GM18507 (cell line): ENCODE results near the gene BMP2K.
A peak's percentile ranks its signal among the peaks of the same experiment; 100 is the strongest.

ENCODE experiments used
- DNase-seq: peaks from one replicate; pipeline ENCODE4 v3.0.0; 2011; ENCODE audit warnings: low read depth; ENCODE audit not compliant: insufficient read length; ENCODE audit errors: extremely low spot score
- FAIRE-seq: peaks from 2 replicates; lab custom pipeline; 2011; peaks lifted over from hg19 to GRCh38; lab: Jason Lieb, UNC

The BMP2K gene

DNA sequence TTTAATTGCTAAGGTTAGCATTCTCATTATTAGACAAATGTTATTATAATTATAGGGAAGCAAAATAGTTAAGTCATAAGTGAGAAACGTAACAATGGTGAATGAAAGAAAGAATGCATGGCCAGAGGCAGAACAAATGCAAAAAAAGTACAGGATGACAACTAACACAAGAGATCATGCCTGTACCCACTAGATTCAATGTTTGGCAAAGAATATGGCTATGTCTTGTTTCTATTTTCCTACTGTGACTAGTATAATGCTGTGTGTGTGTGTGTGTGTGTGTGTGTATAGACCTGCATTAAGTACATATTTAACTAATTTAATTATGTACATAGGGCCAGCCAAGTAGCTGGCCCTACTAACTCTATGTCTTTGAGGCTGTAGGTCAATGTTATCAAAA lies 12.9 kb upstream of the BMP2K start:
- DNase-seq (no peak), FAIRE-seq (no peak)

DNA sequence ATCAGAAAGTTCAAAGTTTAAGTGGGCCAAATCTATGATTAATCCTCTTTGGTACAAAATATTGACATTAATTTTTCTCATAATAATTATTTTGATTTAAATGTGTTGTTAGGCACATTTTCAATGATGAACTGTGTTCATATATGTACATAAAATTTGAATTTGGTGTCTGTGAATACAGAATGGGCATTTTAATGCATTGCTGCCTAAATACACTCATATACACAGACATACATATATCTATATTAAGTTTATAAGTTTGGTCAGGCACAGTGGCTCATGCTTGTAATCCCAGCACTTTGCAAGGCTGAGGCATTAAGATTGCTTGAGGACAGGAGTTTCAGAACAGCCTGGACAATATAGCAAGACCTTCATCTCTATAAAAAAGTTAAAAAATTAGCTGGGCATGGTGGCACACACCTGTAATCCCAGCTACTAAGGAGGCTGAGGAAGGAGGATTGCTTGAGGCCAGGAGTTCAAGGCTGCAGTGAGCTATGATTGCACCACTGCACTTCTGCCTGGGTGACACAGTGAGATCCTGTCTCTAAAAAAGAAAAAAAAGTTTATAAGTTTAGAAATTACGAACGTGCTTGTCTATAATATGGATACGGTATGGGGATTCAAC lies 12.3 kb upstream of the BMP2K start:
- FAIRE-seq, result no peak

DNA sequence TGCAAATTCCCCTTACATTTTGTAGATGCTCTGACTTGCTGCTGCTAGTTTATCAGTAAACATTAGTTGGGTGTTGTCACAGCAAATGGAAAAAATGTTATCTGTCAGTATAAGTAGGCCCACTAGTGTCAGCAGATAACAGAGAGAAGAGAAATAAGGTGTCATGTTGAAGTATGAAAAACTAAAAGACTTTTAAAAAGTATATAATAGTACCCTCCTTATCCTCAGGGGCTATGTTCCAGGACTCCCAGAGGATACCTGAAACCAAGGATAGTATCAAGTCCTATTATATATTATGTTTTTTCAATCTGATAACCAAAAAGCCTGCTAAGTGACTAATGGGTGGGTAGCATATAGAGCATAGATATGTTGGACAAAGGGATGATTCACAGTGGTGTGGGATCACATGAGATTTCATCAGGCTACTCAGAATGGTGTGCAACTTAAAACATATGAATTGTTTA lies 11.6 kb upstream of the BMP2K start:
- DNase-seq (no peak), FAIRE-seq (no peak)

More for the DNA sequence above, 12.3 kb upstream of the BMP2K start:
- no peak for DNase-seq

- FAIRE-seq, result peak; percentile 76
Measured at GRCh38 chr4:78765432-78766006, 10.6 kb upstream of the BMP2K start.

DNA sequence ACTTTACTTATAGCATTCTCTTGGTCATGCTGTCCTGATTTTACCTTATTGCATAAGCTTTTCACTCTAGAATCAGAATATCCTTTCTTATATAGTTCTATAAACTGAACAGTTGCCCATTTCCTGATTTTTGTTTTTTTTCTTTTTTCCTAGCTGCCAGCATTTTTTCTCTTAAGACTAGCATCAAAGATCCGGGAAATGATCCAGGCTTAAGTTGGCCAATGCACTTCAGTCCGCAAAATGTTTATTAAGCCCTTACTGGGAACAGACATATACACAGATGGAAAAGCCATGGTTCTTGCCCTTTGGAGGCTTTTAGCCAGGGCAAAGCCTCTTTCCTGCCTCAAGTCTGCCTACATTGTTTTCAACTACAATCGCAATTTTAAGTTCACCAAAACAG lies 10.1 kb upstream of the BMP2K start:
- no peak for FAIRE-seq
- no peak for DNase-seq

More at GRCh38 chr4:78765432-78766006, 10.6 kb upstream of the BMP2K start:
- no peak for DNase-seq

GRCh38 chr4:78766650-78767049 lies 9.5 kb upstream of the BMP2K start:
- peak; percentile 15 for DNase-seq
- FAIRE-seq, result peak; percentile 96

- no peak for DNase-seq
- peak; percentile 81 for FAIRE-seq
Measured at GRCh38 chr4:78767350-78767749, 8.8 kb upstream of the BMP2K start.

DNA sequence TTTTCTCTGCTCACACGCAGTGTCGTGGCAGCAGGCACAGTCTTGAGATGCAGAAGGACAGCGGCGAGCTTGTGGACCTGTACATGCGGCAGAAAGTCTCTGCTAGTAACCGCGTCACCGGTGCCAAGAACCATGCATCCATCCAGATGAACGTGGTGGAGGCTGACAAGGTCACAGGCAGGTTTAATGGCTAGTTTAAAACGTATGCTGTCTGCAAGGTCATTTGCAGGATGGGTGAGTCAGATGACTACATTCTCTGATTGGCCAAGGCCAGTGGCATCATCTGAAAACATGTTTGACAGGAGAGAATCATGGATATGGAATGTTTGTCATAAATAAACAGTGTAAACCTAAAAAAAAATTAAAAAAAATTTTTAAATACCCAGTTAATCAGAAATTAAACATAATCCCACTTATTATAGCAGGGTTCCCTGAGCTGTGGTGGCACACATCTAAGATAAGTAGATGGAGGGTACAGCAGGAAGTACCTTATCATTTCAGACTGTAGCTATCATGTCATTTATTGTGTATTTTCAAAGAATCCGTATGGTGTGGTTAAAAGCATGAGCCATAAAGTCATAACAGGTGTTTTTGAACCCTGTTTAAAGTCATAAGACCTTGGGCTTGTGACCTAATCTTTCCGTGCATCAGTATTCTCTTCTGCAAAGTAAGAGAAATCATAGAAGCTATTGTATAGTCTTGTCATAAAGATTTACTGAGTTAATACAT lies 7.5 kb upstream of the BMP2K start:
- DNase-seq (no peak), FAIRE-seq (no peak)

- DNase-seq, result no peak
- FAIRE-seq, result no peak
Measured at GRCh38 chr4:78770091-78770642, 6.0 kb upstream of the BMP2K start.

DNA sequence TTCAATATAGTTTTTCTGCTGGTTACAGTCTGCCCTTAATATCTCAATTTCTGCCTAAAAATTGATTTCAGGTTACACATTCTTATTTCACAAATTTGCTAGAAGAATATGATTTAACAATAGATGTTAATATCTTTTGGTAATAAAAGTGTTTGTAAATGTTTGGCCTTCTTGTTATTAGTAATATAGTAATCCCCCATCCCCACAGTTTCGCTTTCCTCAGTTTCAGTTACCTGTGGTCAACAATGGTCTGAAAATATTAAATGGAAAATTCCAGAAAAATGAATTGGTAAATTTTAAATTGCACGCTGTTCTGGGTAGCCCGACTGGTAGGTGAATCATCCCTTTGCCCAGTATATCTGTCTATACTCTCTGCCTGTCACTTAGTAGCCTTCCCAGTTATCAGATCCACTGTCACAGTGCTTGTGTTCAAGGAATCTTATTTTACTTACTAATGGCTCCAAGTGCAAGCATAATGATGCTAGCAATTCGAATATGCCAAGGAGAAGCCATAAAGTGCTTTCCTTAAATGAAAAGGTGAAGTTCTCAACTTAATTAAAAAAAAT lies 3.5 kb upstream of the BMP2K start:
- FAIRE-seq (no peak), DNase-seq (no peak)

GRCh38 chr4:78774417-78774816 lies 1.7 kb upstream of the BMP2K start:
- DNase-seq, result no peak
- FAIRE-seq, result peak; percentile 63

GRCh38 chr4:78775303-78776078 lies 659 bp upstream of the BMP2K start:
- FAIRE-seq, result peak; percentile 72
- DNase-seq, result peak; percentile 78

GRCh38 chr4:78776729-78777575 lies 802 bp downstream of the BMP2K start:
- DNase-seq (peak; percentile 11), FAIRE-seq (peak; percentile 79)

DNA sequence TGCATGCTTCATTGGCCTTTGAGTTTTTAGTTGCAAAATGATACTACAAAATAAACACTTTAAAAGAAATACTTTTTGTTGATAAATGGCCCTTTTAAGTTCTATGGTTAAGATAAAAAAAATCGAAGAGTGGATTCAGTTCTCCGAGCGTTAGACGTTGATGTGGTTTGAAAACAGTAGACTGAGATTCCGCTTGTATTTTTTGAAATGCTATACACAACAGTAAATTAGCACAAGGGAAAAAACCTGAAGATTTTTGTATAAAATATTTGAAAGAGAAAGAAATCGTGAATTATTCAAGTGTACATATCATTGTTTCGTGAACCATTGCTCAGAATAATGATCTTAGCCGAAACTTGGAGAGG lies 1.4 kb downstream of the BMP2K start:
- FAIRE-seq (no peak), DNase-seq (no peak)

- DNase-seq (no peak), FAIRE-seq (no peak)
Measured at GRCh38 chr4:78778530-78778929, 2.4 kb downstream of the BMP2K start.

- FAIRE-seq (peak; percentile 65), DNase-seq (no peak)
Measured at GRCh38 chr4:78779280-78779679, 3.1 kb downstream of the BMP2K start.

- FAIRE-seq, result no peak
Measured at GRCh38 chr4:78780093-78780492, 3.9 kb downstream of the BMP2K start.

GRCh38 chr4:78781139-78781538 lies 5.0 kb downstream of the BMP2K start:
- DNase-seq, result no peak
- no peak for FAIRE-seq

More at GRCh38 chr4:78780093-78780492, 3.9 kb downstream of the BMP2K start:
- DNase-seq, result no peak

DNA sequence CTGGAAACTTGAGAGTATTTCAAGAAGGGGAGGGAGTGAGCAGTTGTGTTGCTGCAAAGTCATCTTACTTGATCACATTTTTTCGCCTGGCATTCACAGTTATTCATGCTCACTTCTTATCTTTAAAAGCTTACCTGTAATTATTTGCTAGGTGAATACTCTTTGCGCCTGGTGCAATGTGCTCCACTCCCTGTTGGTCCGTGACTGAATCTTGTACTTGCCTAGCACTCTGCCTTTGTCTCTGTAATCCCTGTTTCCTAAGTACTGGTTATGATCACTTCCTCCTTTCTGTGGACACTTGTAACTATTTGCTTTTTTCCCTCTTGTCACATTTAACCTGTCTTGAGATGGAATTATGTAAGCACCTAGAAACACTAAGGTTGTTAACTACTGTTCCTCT lies 5.8 kb downstream of the BMP2K start:
- no peak for DNase-seq
- FAIRE-seq, result peak; percentile 33
